GM12878 (cell line): Measurements from ENCODE around the gene PMP22. TPM values are rescaled to one million over a fixed set of nuclear protein-coding genes. Genes with fewer than 3 reads are reported as not detected.

Source experiments
- ATAC-seq: fragments of 200-7000 bp; cut with Tn5 transposase; 3 replicates; pipeline ENCODE4 v1.9.1; 2020; ENCODE audit warnings: mild to moderate bottlenecking, moderate library complexity
- BruUV-seq: library from RNA; stranded (reverse); fragments of 400-500 nt; replicated peaks from 2 replicates; lab custom pipeline; 2021; lab: Mats Ljungman, UMichigan
- CTCF ChIA-PET: fragments of 300-600 bp; sonication (Branson Sonifier 250); formaldehyde crosslinking; extraction: SDS; loops from one replicate; lab custom pipeline; 2021; ENCODE audit warnings: inconsistent platforms; lab: Yijun Ruan, JAX
- POLR2A ChIA-PET: fragments of 350-600 bp; formaldehyde crosslinking; extraction: SDS; loops from one replicate; lab custom pipeline; 2021; ENCODE audit warnings: inconsistent platforms; lab: Charles Lee
- RAD21 ChIA-PET: fragments of 300-600 bp; sonication (Branson Sonifier 250); formaldehyde crosslinking; loops from one replicate; lab custom pipeline; 2023; ENCODE audit warnings: antibody characterized with exemption; ENCODE audit not compliant: unreplicated experiment; lab: Charles Lee
- SMC1A ChIA-PET: fragments of 300-600 bp; sonication (Branson Sonifier 250); formaldehyde crosslinking; loops from one replicate; lab custom pipeline; 2023; ENCODE audit not compliant: unreplicated experiment, uncharacterized antibody; lab: Charles Lee
- DNase-seq: peaks from one replicate; pipeline ENCODE4 v3.0.0-alpha.2; 2011; ENCODE audit warnings: low read depth, low spot score
- FAIRE-seq: peaks from 3 replicates; lab custom pipeline; 2011; peaks lifted over from hg19 to GRCh38; lab: Jason Lieb, UNC
- H2AFZ ChIP-seq: 2 replicates; pipeline ENCODE4 v1.6.0; 2011; ENCODE audit warnings: low read depth, low read length, control low read depth; ENCODE audit not compliant: control insufficient read depth
- H3K27ac ChIP-seq: 2 replicates; pipeline ENCODE4 v1.5.1; 2011; ENCODE audit warnings: control low read depth; ENCODE audit not compliant: control insufficient read depth, insufficient read depth
- H3K27me3 ChIP-seq, 2 experiments: replicated peaks in 1 of 2; 2 replicates each; pipeline versions ENCODE4 v1.6.0 to v1.6.1; 2011; ENCODE audit warnings: low read length in 1 of 2; ENCODE audit not compliant: control insufficient read depth in 2 of 2, insufficient read depth in 2 of 2
- H3K36me3 ChIP-seq, 2 experiments: 2 replicates each; pipeline ENCODE4 v1.5.1; 2011; ENCODE audit warnings: low read length in 1 of 2; ENCODE audit not compliant: control insufficient read depth in 2 of 2, insufficient read depth in 2 of 2
- H3K4me1 ChIP-seq: 2 replicates; pipeline ENCODE4 v1.6.1; 2011; ENCODE audit warnings: mild to moderate bottlenecking, low read length, moderate library complexity, mixed read lengths; ENCODE audit not compliant: control insufficient read depth, insufficient read depth
- H3K4me2 ChIP-seq: 2 replicates; pipeline ENCODE4 v1.6.0; 2011; ENCODE audit warnings: control low read depth; ENCODE audit not compliant: control insufficient read depth, insufficient read depth
- H3K4me3 ChIP-seq: fragments of 200-600 bp; sonication (generic); 2 replicates; pipeline ENCODE4 v1.5.1; 2016
- H3K79me2 ChIP-seq: 2 replicates; pipeline ENCODE4 v1.6.0; 2011; ENCODE audit warnings: low read length; ENCODE audit not compliant: control insufficient read depth, insufficient read depth
- H3K9ac ChIP-seq: 2 replicates; pipeline ENCODE4 v1.8.0; 2011; ENCODE audit warnings: low read length, control low read depth, mixed read lengths; ENCODE audit not compliant: control insufficient read depth, insufficient read depth
- H3K9me3 ChIP-seq: replicated peaks from 3 replicates; pipeline ENCODE4 v1.5.1; 2011; ENCODE audit warnings: mild to moderate bottlenecking, low read length; ENCODE audit not compliant: control insufficient read depth, insufficient read depth
- H4K20me1 ChIP-seq: 2 replicates; pipeline ENCODE4 v1.6.0; 2011; ENCODE audit not compliant: control insufficient read depth, insufficient read depth
- CTCF ChIP-seq, 3 experiments: IDR thresholded peaks in 2 of 3; conservative IDR thresholded peaks in 1 of 3; 2 replicates each; pipeline ENCODE4 v1.5.1; 2011; ENCODE audit warnings: low read depth in 3 of 3, low read length in 3 of 3, mild to moderate bottlenecking in 3 of 3, control low read depth in 2 of 3, moderate library complexity in 2 of 3, inconsistent platforms in 1 of 3, mixed read lengths in 1 of 3; ENCODE audit not compliant: control insufficient read depth in 2 of 3, insufficient read depth in 1 of 3; ENCODE audit errors: extremely low read depth in 1 of 3
- FOXM1 ChIP-seq: IDR thresholded peaks from 2 replicates; pipeline ENCODE4 v1.6.1; 2012; ENCODE audit warnings: low read depth, mild to moderate bottlenecking, inconsistent platforms, low read length, moderate library complexity
- HSF1 ChIP-seq: fragments of 150-350 bp; IDR thresholded peaks from 2 replicates; pipeline ENCODE4 v1.6.1; 2014; ENCODE audit warnings: mild to moderate bottlenecking, low read depth, low read length
- MYC ChIP-seq: IDR thresholded peaks from 2 replicates; pipeline ENCODE4 v1.6.1; 2011; ENCODE audit warnings: mild to moderate bottlenecking, low read length, moderate library complexity, inconsistent platforms; ENCODE audit not compliant: insufficient read depth, insufficient replicate concordance, insufficient read length, severe bottlenecking
- NFIC ChIP-seq: IDR thresholded peaks from 2 replicates; pipeline ENCODE4 v1.6.1; 2012; ENCODE audit warnings: low read depth, mild to moderate bottlenecking, inconsistent platforms, low read length, moderate library complexity
- NR2C1 ChIP-seq: fragments of 450-650 bp; IDR thresholded peaks from 2 replicates; pipeline ENCODE4 v1.6.1; 2017; ENCODE audit warnings: antibody characterized with exemption, mild to moderate bottlenecking, moderate library complexity
- PBX3 ChIP-seq: IDR thresholded peaks from 2 replicates; pipeline ENCODE4 v1.6.1; 2011; ENCODE audit warnings: mild to moderate bottlenecking, low read depth, low read length, moderate library complexity; ENCODE audit not compliant: insufficient replicate concordance
- RFX5 ChIP-seq: IDR thresholded peaks from 2 replicates; pipeline ENCODE4 v1.6.1; 2011; ENCODE audit warnings: low read depth, low read length, improper control_type of control experiment
- TAF1 ChIP-seq: IDR thresholded peaks from 2 replicates; pipeline ENCODE4 v1.6.1; 2011; ENCODE audit warnings: mild to moderate bottlenecking, low read depth, low read length, borderline replicate concordance
- WGBS: methylation state at CpG from one replicate; pipeline ENCODE4 v1.1.6; 2016; ENCODE audit warnings: low lambda C conversion rate; ENCODE audit not compliant: insufficient replicate concordance, insufficient coverage; ENCODE audit errors: missing lambda C conversion rate; 5-methylcytosine and 5-hydroxymethylcytosine counted together
- in situ Hi-C: fragments of 300-500 bp; cut with MboI; formaldehyde crosslinking; loops from 9 replicates; pipeline ENCODE4 v1.14.3; 2018; ENCODE audit warnings: mixed read lengths
- intact Hi-C: fragments of 100-400 bp; cut with micrococcal nuclease; formaldehyde crosslinking; loops from one replicate; pipeline ENCODE4 v1.14.2; 2022; ENCODE audit not compliant: unreplicated experiment
- polyA plus RNA-seq, 11 experiments: library from polyadenylated mRNA; depleted of rRNA in 4 of 11; unstranded in 6 of 11; stranded (reverse) in 5 of 11; fragments of >200 nt; fragmentation: Nextera tagmentation in 4 of 11; fragmentation: Illumina TruSeq in 1 of 11; extraction: Ambion mirVana in 4 of 11; extraction: Trizol in 1 of 11; gene quantifications; 1 replicate in 1 of 11; 2 replicates in 10 of 11; pipeline versions ENCODE4 v1.2.1 to v1.2.3, GENCODE V29; 2011 to 2016; ENCODE audit warnings: inconsistent platforms in 2 of 11, missing spikeins in 2 of 11, low read depth in 1 of 11
- total RNA-seq, 4 experiments: library from RNA; depleted of rRNA in 3 of 4; stranded (reverse); fragments of >200 nt in 3 of 4; fragmentation: Illumina TruSeq in 1 of 4; extraction: Trizol in 1 of 4; gene quantifications; 2 replicates each; pipeline versions ENCODE4 v1.2.1 to v1.2.3, GENCODE V29; 2013 to 2021

Gene PMP22
- total and polyA plus RNA-seq, 10 of the 15 experiments (the other 5 are each of a cell fraction or from before 2014, with no cell fraction given) = 0.59 TPM; not detected in 9

- TF ChIP-seq CTCF (IDR thresholded peaks at IDR 0.05 in 2 of 3, conservative IDR thresholded peaks at IDR 0.05 in 1 of 3; ENCODE audit: control insufficient read depth in 2 of 3, extremely low read depth in 1 of 3, insufficient read depth in 1 of 3, low read depth in 3 of 3, low read length in 3 of 3) (0 out of 6 replicates have a peak, but pooled peaks of 1 of the 3 experiments have one; percentile 15), HSF1 (no peak), FOXM1 (no peak), MYC (no peak)
Measured at GRCh38 chr17:15247891-15248529, 17.1 kb downstream of the PMP22 start (continued).

GRCh38 chr17:15245054-15245453 lies 20.1 kb downstream of the PMP22 start:
- no peaks in the 10 kb centered on the region for H3K36me3 ChIP-seq
- no TSS peak for BruUV-seq
- POLR2A ChIA-PET = no interaction called here
- TF ChIP-seq RFX5 (no peak), NR2C1 (no peak), TAF1 (no peak), PBX3 (no peak), NFIC (no peak)
- TF ChIP-seq, all 136 proteins: peak for 0
- FAIRE-seq (no peak), ATAC-seq (no peak), DNase-seq (no peak)
- H4K20me1 ChIP-seq = no peaks in the 10 kb centered on the region
- H3K9me3 ChIP-seq = no peaks in the 10 kb centered on the region
- H3K4me2 ChIP-seq = no peak overlapping the region
- no peaks in the 10 kb centered on the region for H3K79me2 ChIP-seq
- H2AFZ ChIP-seq = no peak overlapping the region
- H3K9ac ChIP-seq = no peak overlapping the region
- H3K27ac ChIP-seq = no peak overlapping the region
- SMC1A ChIA-PET = no interaction called here
- H3K27me3 ChIP-seq = no peaks in the 10 kb centered on the region
- no peaks in the 10 kb centered on the region for H3K4me1 ChIP-seq
- RAD21 ChIA-PET = no interaction called here
- WGBS = 42% methylated on average over 5 of the region's 5 CpGs
- intact Hi-C loops (no loop called here), in situ Hi-C loops (no loop called here)
- no peak overlapping the region for H3K4me3 ChIP-seq
- CTCF ChIA-PET = no interaction called here
